Neural cell (in vitro differentiated cells): ENCODE measurements around the gene TIGD7. TPM values are rescaled to one million over a fixed set of nuclear protein-coding genes. Genes with fewer than 3 reads are reported as not detected.

Experiments
- H2AFZ ChIP-seq: fragments of 200-600, 300-800 bp; sonication (generic), shearing (Covaris generic); 2 replicates; pipeline ENCODE4 v1.6.0; 2014; ENCODE audit warnings: low read depth, mild to moderate bottlenecking, antibody characterized with exemption, low read length, moderate library complexity
- H3F3A ChIP-seq: fragments of 200-600 bp; shearing (Covaris generic); 2 replicates; pipeline ENCODE4 v1.6.1; 2016; ENCODE audit warnings: mild to moderate bottlenecking, moderate library complexity, mixed read lengths, antibody characterized with exemption, low read length; ENCODE audit not compliant: insufficient read depth, poor library complexity, severe bottlenecking
- H3K27ac ChIP-seq: fragments of 200-600, 300-800 bp; sonication (generic), shearing (Covaris generic); 2 replicates; pipeline ENCODE4 v1.5.1; 2014; ENCODE audit warnings: mild to moderate bottlenecking, low read length, moderate library complexity
- H3K27me3 ChIP-seq: fragments of 300-800, 200-600 bp; sonication (generic), shearing (Covaris generic); 2 replicates; pipeline ENCODE4 v1.6.0; 2014; ENCODE audit warnings: mild to moderate bottlenecking, low read depth, low read length, moderate library complexity; ENCODE audit not compliant: insufficient read depth
- H3K36me3 ChIP-seq: fragments of 300-800, 200-600 bp; sonication (generic), shearing (Covaris generic); 2 replicates; pipeline ENCODE4 v1.5.1; 2014; ENCODE audit warnings: mild to moderate bottlenecking, antibody characterized with exemption, low read length, moderate library complexity; ENCODE audit not compliant: insufficient read depth
- H3K4me2 ChIP-seq: fragments of 300-800, 200-600 bp; sonication (generic), shearing (Covaris generic); 2 replicates; pipeline ENCODE4 v1.6.0; 2014; ENCODE audit warnings: mild to moderate bottlenecking, low read length
- H3K4me3 ChIP-seq: fragments of 300-800, 200-600 bp; sonication (generic), shearing (Covaris generic); 2 replicates; pipeline ENCODE4 v1.5.1; 2014; ENCODE audit warnings: mild to moderate bottlenecking, low read length, moderate library complexity
- H3K79me2 ChIP-seq: fragments of 200-600 bp; shearing (Covaris generic); replicated peaks from 2 replicates; pipeline ENCODE4 v1.6.0; 2014; ENCODE audit warnings: mild to moderate bottlenecking, low read length, moderate library complexity; ENCODE audit not compliant: insufficient read depth
- H3K9ac ChIP-seq: fragments of 300-800, 200-600 bp; sonication (generic), shearing (Covaris generic); 2 replicates; pipeline ENCODE4 v1.6.1; 2016; ENCODE audit warnings: mild to moderate bottlenecking, low read length, mixed read lengths
- H3K9me2 ChIP-seq: fragments of 200-600 bp; shearing (Covaris generic); 2 replicates; pipeline ENCODE4 v1.6.1; 2016; ENCODE audit warnings: mild to moderate bottlenecking, low read length, mixed read lengths; ENCODE audit not compliant: insufficient read depth
- H3K9me3 ChIP-seq: fragments of 200-600, 300-800 bp; sonication (generic), shearing (Covaris generic); 2 replicates; pipeline ENCODE4 v1.6.1; 2016; ENCODE audit warnings: mild to moderate bottlenecking, mixed run types, low read length, moderate library complexity, mixed read lengths
- H4K20me1 ChIP-seq: fragments of 200-600 bp; shearing (Covaris generic); 2 replicates; pipeline ENCODE4 v1.6.1; 2016; ENCODE audit warnings: mild to moderate bottlenecking, mixed run types; ENCODE audit not compliant: insufficient read depth
- CTCF ChIP-seq: fragments of 450-650 bp; IDR thresholded peaks from 2 replicates; pipeline ENCODE4 v1.5.1; 2014; ENCODE audit warnings: antibody characterized with exemption, mild to moderate bottlenecking, moderate library complexity; ENCODE audit not compliant: poor library complexity, severe bottlenecking
- EP300 ChIP-seq: fragments of 450-650 bp; conservative IDR thresholded peaks from 2 replicates; pipeline ENCODE4 v1.6.1; 2014; ENCODE audit warnings: antibody characterized with exemption, mild to moderate bottlenecking, moderate library complexity; ENCODE audit not compliant: poor library complexity, severe bottlenecking
- EZH2 ChIP-seq: fragments of 200-600, 300-800 bp; shearing (Covaris generic), sonication (generic); IDR thresholded peaks from 2 replicates; pipeline ENCODE4 v1.6.1; 2014; ENCODE audit warnings: antibody characterized with exemption, low read length, borderline replicate concordance, mild to moderate bottlenecking; ENCODE audit not compliant: insufficient read depth, poor library complexity, severe bottlenecking
- MXI1 ChIP-seq: fragments of 450-650 bp; conservative IDR thresholded peaks from 2 replicates; pipeline ENCODE4 v1.6.1; 2014; ENCODE audit warnings: antibody characterized with exemption, mild to moderate bottlenecking; ENCODE audit not compliant: poor library complexity, severe bottlenecking
- POLR2AphosphoS5 ChIP-seq: IDR thresholded peaks from 2 replicates; pipeline ENCODE4 v1.6.1; 2012
- RAD21 ChIP-seq: fragments of 450-650 bp; conservative IDR thresholded peaks from 2 replicates; pipeline ENCODE4 v1.6.1; 2014; ENCODE audit warnings: antibody characterized with exemption, mild to moderate bottlenecking, moderate library complexity
- REST ChIP-seq: IDR thresholded peaks from 2 replicates; pipeline ENCODE4 v1.6.1; 2012; ENCODE audit warnings: borderline replicate concordance
- SMC3 ChIP-seq: fragments of 450-650 bp; conservative IDR thresholded peaks from 2 replicates; pipeline ENCODE4 v1.6.1; 2014; ENCODE audit warnings: antibody characterized with exemption, mild to moderate bottlenecking, moderate library complexity; ENCODE audit not compliant: poor library complexity
- TAF1 ChIP-seq: IDR thresholded peaks from 2 replicates; pipeline ENCODE4 v1.6.1; 2012; ENCODE audit warnings: low read depth
- polyA plus RNA-seq: library from polyadenylated mRNA; depleted of rRNA; stranded (reverse); fragments of >200 nt; gene quantifications from 2 replicates; pipeline ENCODE4 v1.2.3, GENCODE V29; 2014

TIGD7 gene
- polyA plus RNA-seq, 1 donor from 2014 or later = 25.2 TPM

- Histone ChIP-seq H4K20me1 (no peaks in the 10 kb centered on the region), H3K9ac (no peak overlapping the region), H3K36me3 (peaks cover 45% of the 10 kb centered on the region), H3F3A (no peaks in the 10 kb centered on the region), H2AFZ (no peak overlapping the region), H3K9me3 (peaks cover 27% of the 10 kb centered on the region), H3K27me3 (no peaks in the 10 kb centered on the region), H3K4me2 (no peak overlapping the region), H3K27ac (no peak overlapping the region), H3K9me2 (no peaks in the 10 kb centered on the region), H3K79me2 (no peaks in the 10 kb centered on the region), H3K4me3 (no peak overlapping the region)
- no peak for TF ChIP-seq EP300
- no peak for TF ChIP-seq SMC3
- no peak for TF ChIP-seq MXI1
- no peak for TF ChIP-seq REST
- no peak for TF ChIP-seq TAF1
- TF ChIP-seq EZH2 = no peak
- no peak for TF ChIP-seq RAD21
- no peak for TF ChIP-seq POLR2AphosphoS5
- TF ChIP-seq CTCF = no peak
These were observed 12.2 kb upstream of the TIGD7 start for GRCh38 chr16:3317315-3317999.

GRCh38 chr16:3311496-3311895 is 6.3 kb upstream of the TIGD7 start:
- H3K9me2 ChIP-seq = no peaks in the 10 kb centered on the region
- no peaks in the 10 kb centered on the region for H4K20me1 ChIP-seq
- H3F3A ChIP-seq = no peaks in the 10 kb centered on the region
- H3K4me2 ChIP-seq = no peak overlapping the region
- peaks cover 33% of the 10 kb centered on the region for H3K36me3 ChIP-seq
- TF ChIP-seq POLR2AphosphoS5 = no peak
- TF ChIP-seq RAD21 = no peak
- no peak for TF ChIP-seq TAF1
- no peak for TF ChIP-seq EZH2
- TF ChIP-seq CTCF = no peak
- no peak for TF ChIP-seq REST
- TF ChIP-seq SMC3 = no peak
- no peak for TF ChIP-seq EP300
- TF ChIP-seq MXI1 = no peak
- no peak overlapping the region for H2AFZ ChIP-seq
- no peak overlapping the region for H3K9ac ChIP-seq
- H3K9me3 ChIP-seq = peaks cover 19% of the 10 kb centered on the region
- no peak overlapping the region for H3K4me3 ChIP-seq
- H3K79me2 ChIP-seq = peaks cover 17% of the 10 kb centered on the region
- no peaks in the 10 kb centered on the region for H3K27me3 ChIP-seq
- H3K27ac ChIP-seq = no peak overlapping the region
